Measurements from ENCODE around the gene TACC3. TPM values are rescaled to one million over a fixed set of nuclear protein-coding genes. Genes with fewer than 3 reads are reported as not detected.
"Not testable (repeated sequence)": the region's sequence is repeated elsewhere in the genome, so short reads cannot be mapped to it uniquely, and the experiment has no call there.

TACC3 gene
- polyA plus RNA-seq, 4 donors, result 39.7 to 52.7 (median 41.8) TPM

- not testable (repeated sequence) for DNase-seq (ENCODE audit: low read depth in 4 of 4, low spot score in 3 of 4)
These were observed 19.6 kb upstream of the TACC3 start for GRCh38 chr4:1701671-1702070.

GRCh38 chr4:1703867-1704266 lies 17.5 kb upstream of the TACC3 start:
- no peak for DNase-seq (ENCODE audit: low read depth in 4 of 4, low spot score in 3 of 4)

- DNase-seq (ENCODE audit: low read depth in 4 of 4, low spot score in 3 of 4), result no peak
These were observed 15.6 kb upstream of the TACC3 start for GRCh38 chr4:1705732-1706131.

- DNase-seq (ENCODE audit: low read depth in 4 of 4, low spot score in 3 of 4), result no peak
These were observed 15.0 kb upstream of the TACC3 start for GRCh38 chr4:1706358-1706757.

- no peak for DNase-seq (ENCODE audit: low read depth in 4 of 4, low spot score in 3 of 4)
These were observed 12.7 kb upstream of the TACC3 start for GRCh38 chr4:1708581-1708980.

GRCh38 chr4:1711055-1711570 lies 10.2 kb upstream of the TACC3 start:
- DNase-seq (ENCODE audit: low read depth in 4 of 4, low spot score in 3 of 4), result no peak

GRCh38 chr4:1711571-1712215 lies 9.6 kb upstream of the TACC3 start:
- no peak for DNase-seq (ENCODE audit: low read depth in 4 of 4, low spot score in 3 of 4)

GRCh38 chr4:1712216-1713002 lies 8.9 kb upstream of the TACC3 start, which contains the start of gene SLBP:
TSS of gene SLBP (minus strand) at chr4:1712319. CDS start at chr4:1712188, 131 bp downstream.
- DNase-seq (ENCODE audit: low read depth in 4 of 4, low spot score in 3 of 4), result peak; percentile 79 to 86 (median 81)

GRCh38 chr4:1713003-1713851 lies 8.1 kb upstream of the TACC3 start:
- DNase-seq (ENCODE audit: low read depth in 4 of 4, low spot score in 3 of 4), result no peak

GRCh38 chr4:1714303-1715001 lies 6.9 kb upstream of the TACC3 start:
- no peak for DNase-seq (ENCODE audit: low read depth in 4 of 4, low spot score in 3 of 4)

- DNase-seq (ENCODE audit: low read depth in 4 of 4, low spot score in 3 of 4), result no peak
These were observed 6.1 kb upstream of the TACC3 start for GRCh38 chr4:1715002-1715758.

GRCh38 chr4:1716065-1716945 lies 5.0 kb upstream of the TACC3 start:
- DNase-seq (ENCODE audit: low read depth in 4 of 4, low spot score in 3 of 4), result no peak

- DNase-seq (ENCODE audit: low read depth in 4 of 4, low spot score in 3 of 4), result no peak
These were observed 3.9 kb upstream of the TACC3 start for GRCh38 chr4:1717129-1718094.

- no peak for DNase-seq (ENCODE audit: low read depth in 4 of 4, low spot score in 3 of 4)
These were observed 3.0 kb upstream of the TACC3 start for GRCh38 chr4:1718095-1718850.

- no peak for DNase-seq (ENCODE audit: low read depth in 4 of 4, low spot score in 3 of 4)
These were observed 948 bp upstream of the TACC3 start for GRCh38 chr4:1720163-1720983.
